Chondrocyte (in vitro differentiated cells): ENCODE measurements around the gene SIDT2. TPM values are rescaled to one million over a fixed set of nuclear protein-coding genes. Genes with fewer than 3 reads are reported as not detected.
A peak's percentile ranks its signal among the peaks of the same experiment; 100 is the strongest.

Experiments used
- DNase-seq: peaks from one replicate; pipeline ENCODE4 v3.0.0; 2021; ENCODE audit warnings: mixed read lengths, low spot score
- H3K27ac Mint-ChIP-seq: one replicate; pipeline ENCODE4 v1.8.0; 2021; ENCODE audit warnings: mild to moderate bottlenecking, moderate library complexity, mixed read lengths; ENCODE audit not compliant: unreplicated experiment
- H3K27me3 Mint-ChIP-seq: 2 replicates; pipeline ENCODE4 v1.8.0; 2021; ENCODE audit warnings: low read depth, mixed read lengths
- H3K36me3 Mint-ChIP-seq: 2 replicates; pipeline ENCODE4 v1.8.0; 2021; ENCODE audit warnings: low read depth, mixed read lengths
- H3K4me1 Mint-ChIP-seq: 2 replicates; pipeline ENCODE4 v1.8.0; 2021; ENCODE audit warnings: low read depth, mild to moderate bottlenecking, mixed read lengths
- H3K4me3 Mint-ChIP-seq: one replicate; pipeline ENCODE4 v1.8.0; 2021; ENCODE audit warnings: mild to moderate bottlenecking, moderate library complexity, mixed read lengths; ENCODE audit not compliant: unreplicated experiment
- H3K9me3 Mint-ChIP-seq: 2 replicates; pipeline ENCODE4 v1.8.0; 2021; ENCODE audit warnings: low read depth, mixed read lengths
- CTCF ChIP-seq: fragments of 200-600 bp; sonication (generic); IDR thresholded peaks from 2 replicates; pipeline ENCODE4 v1.5.0; 2021; ENCODE audit warnings: antibody characterized with exemption, mild to moderate bottlenecking, moderate library complexity
- total RNA-seq: library from RNA; stranded (reverse); gene quantifications from 3 replicates; pipeline ENCODE4 v1.2.1, GENCODE V29; 2021

SIDT2 gene
- total RNA-seq, 1 donor from 2014 or later: 38.8 TPM

GRCh38 chr11:117220568-117220967, 42.0 kb downstream of the SIDT2 start:
- no peaks in the 10 kb centered on the region for H3K9me3 Mint-ChIP-seq
- no peak for TF ChIP-seq CTCF
- peaks cover 62% of the 10 kb centered on the region for H3K4me1 Mint-ChIP-seq
- peaks cover 12% of the 10 kb centered on the region for H3K36me3 Mint-ChIP-seq
- DNase-seq: no peak
- H3K4me3 Mint-ChIP-seq: no peak overlapping the region
- H3K27ac Mint-ChIP-seq: peak overlapping the region; percentile 84
- no peaks in the 10 kb centered on the region for H3K27me3 Mint-ChIP-seq

- DNase-seq: no peak
- Mint-ChIP-seq H3K36me3 (peaks cover 12% of the 10 kb centered on the region), H3K4me1 (peaks cover 63% of the 10 kb centered on the region), H3K27me3 (no peaks in the 10 kb centered on the region), H3K9me3 (no peaks in the 10 kb centered on the region), H3K27ac (peak overlapping the region; percentile 84), H3K4me3 (peak overlapping the region; percentile 20)
- no peak for TF ChIP-seq CTCF
These were observed 42.6 kb downstream of the SIDT2 start for GRCh38 chr11:117220999-117221774.

- Mint-ChIP-seq H3K27ac (peak overlapping the region; percentile 84), H3K4me1 (peaks cover 62% of the 10 kb centered on the region), H3K4me3 (no peak overlapping the region), H3K36me3 (peaks cover 13% of the 10 kb centered on the region), H3K27me3 (no peaks in the 10 kb centered on the region), H3K9me3 (no peaks in the 10 kb centered on the region)
- no peak for DNase-seq
- TF ChIP-seq CTCF: peak; percentile 57
These were observed 43.4 kb downstream of the SIDT2 start for GRCh38 chr11:117221775-117222517.

- Mint-ChIP-seq H3K4me3 (no peak overlapping the region), H3K36me3 (peaks cover 15% of the 10 kb centered on the region), H3K9me3 (no peaks in the 10 kb centered on the region), H3K4me1 (peaks cover 50% of the 10 kb centered on the region), H3K27ac (peak overlapping the region; percentile 84), H3K27me3 (no peaks in the 10 kb centered on the region)
- no peak for DNase-seq
- no peak for TF ChIP-seq CTCF
These were observed 44.6 kb downstream of the SIDT2 start for GRCh38 chr11:117222991-117223740.
